ENCODE data around the gene WDR38.

DNA sequence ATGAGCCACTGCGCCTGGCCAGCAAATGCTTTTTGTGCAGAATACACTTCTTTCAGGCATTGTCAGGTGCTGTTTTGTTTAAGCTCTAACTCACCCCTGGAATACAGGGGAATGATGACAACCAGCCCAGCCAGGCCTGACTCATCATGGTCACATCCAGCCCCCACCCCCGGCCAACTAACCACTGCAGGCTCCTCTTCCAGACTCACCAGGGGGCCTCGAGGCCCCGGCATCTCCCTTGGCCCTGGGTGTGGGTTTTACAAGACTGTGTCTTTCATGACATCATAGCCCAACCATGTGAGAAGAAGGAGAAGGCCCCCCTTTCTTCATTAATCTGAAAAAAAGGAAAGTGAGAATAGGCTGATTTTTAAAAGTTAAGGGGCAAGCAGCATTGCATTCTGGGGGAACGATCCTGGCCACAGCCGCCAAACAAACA, 40.8 kb upstream of the WDR38 start:
- TF ChIP-seq POLR2A (IDR thresholded peaks at IDR 0.05; ENCODE audit: low read length) (no peak), GATA1 (IDR thresholded peaks at IDR 0.05; ENCODE audit: low read depth, low read length) (no peak)

All from erythroblast (primary cell).